Measurements from ENCODE around the gene TSC22D3.
"Not testable (repeated sequence)": the region's sequence is repeated elsewhere in the genome, so short reads cannot be mapped to it uniquely, and the experiment has no call there.

The TSC22D3 gene

GRCh38 chrX:107775734-107776511, at the start of gene TSC22D3:
Gene TSC22D3 (minus strand): TSS chrX:107775787. CDS start chrX:107775419, 368 bp downstream.
- peak; percentile 5 to 14 for DNase-seq

- DNase-seq = no peak
These were observed 47.9 kb upstream of the TSC22D3 start for GRCh38 chrX:107823456-107823855.

DNA sequence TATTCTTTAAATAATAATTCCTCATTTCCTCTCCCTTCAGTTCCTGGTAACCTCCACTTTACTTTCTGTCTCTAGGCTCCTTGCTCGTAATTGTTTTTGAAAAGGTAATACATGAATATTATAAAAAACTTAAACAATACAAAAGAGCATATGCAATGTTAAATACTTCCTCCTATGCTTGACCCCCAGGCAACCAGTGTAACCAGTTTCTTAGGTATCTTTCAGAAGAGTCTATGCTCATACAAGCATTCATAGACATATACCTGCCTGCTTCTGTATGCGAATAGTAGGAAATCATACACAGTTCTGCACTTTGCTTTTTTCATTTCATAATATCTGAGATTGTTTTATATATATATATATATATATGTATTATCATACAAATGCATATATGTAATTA, 47.5 kb upstream of the TSC22D3 start:
- no peak for DNase-seq

- DNase-seq = no peak
These were observed 43.4 kb upstream of the TSC22D3 start for GRCh38 chrX:107818900-107819521.

DNA sequence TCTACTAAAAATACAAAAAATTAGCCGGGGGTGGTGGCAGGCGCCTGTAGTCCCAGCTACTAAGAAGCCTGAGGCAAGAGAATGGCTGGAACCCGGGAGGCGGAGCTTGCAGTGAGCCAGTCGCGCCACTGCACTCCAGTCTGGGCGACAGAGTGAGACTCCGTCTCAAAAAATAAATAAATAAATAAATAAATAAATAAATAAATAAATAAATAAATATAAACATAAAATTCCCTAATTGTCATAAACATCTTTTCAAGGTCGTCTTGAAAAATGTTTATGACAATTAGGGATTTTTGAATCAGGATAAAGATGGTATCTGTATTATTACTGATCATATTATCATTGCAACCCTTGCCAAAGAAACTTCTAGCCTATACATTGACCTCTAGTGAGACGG, 34.5 kb upstream of the TSC22D3 start:
- DNase-seq = not testable (repeated sequence)

DNA sequence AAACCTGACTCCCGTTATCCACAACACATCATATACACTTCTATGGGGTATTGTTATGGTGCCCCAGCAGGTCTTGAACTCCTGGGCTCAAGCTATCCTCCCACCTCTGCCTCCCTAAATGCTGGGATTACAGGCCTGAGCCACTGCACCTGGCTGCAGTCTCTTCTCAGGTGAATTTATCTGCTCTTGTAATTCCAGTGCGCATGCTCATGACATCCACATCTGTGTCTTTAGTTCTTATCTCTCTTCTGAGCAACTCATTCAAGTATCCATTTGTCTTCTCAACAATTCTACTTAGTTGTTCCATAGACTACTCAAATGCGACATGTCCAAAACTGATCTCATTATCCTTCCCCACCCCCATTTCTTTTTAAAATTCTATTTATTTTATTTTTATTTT, 29.6 kb upstream of the TSC22D3 start:
- DNase-seq = no peak

GRCh38 chrX:107804427-107804826, 28.8 kb upstream of the TSC22D3 start:
- DNase-seq = no peak

GRCh38 chrX:107787827-107788226, 12.2 kb upstream of the TSC22D3 start:
- DNase-seq = no peak

DNA sequence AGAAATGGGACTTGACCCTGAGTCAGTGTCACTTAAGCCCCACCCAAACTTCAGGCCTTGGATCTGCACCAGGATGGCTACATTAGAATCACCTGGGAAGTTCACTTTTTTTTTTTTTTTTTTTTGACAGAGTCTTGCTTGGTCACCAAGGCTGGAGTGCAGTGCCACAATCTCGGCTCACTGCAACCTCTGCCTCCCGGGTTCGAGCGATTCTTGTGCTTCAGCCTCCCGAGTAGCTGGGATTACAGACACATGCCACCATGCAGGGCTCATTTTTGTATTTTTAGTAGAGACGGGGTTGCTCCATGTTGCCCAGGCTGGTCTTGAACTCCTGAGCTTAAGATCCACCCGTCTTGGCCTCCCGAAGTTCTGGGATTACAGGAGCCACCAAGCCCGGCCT, 4.9 kb upstream of the TSC22D3 start:
- no peak for DNase-seq

DNA sequence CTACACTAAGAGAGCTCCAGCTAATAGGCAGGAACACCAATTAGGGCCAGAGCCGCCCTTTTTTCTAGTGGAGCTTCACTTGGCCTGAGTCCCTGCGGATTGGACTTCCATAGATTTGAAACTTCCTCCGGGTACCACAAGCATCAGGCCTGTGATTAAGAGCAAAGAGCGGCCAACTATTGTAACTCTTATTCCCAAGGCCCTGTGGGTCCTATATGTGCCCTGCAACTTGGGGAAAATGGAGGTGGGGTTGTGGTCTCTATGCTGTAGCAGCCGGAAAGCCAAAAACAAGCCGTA, 1.9 kb upstream of the TSC22D3 start, which contains the start of gene NCBP2L:
Gene NCBP2L (plus strand): TSS at position 198 of the 297 bp plus-strand sequence. CDS start 16,488 bp downstream, outside the sequence.
- DNase-seq = no peak

- peak; percentile 51 to 52 for DNase-seq
These were observed 1.3 kb upstream of the TSC22D3 start for GRCh38 chrX:107776649-107777535.

DNA sequence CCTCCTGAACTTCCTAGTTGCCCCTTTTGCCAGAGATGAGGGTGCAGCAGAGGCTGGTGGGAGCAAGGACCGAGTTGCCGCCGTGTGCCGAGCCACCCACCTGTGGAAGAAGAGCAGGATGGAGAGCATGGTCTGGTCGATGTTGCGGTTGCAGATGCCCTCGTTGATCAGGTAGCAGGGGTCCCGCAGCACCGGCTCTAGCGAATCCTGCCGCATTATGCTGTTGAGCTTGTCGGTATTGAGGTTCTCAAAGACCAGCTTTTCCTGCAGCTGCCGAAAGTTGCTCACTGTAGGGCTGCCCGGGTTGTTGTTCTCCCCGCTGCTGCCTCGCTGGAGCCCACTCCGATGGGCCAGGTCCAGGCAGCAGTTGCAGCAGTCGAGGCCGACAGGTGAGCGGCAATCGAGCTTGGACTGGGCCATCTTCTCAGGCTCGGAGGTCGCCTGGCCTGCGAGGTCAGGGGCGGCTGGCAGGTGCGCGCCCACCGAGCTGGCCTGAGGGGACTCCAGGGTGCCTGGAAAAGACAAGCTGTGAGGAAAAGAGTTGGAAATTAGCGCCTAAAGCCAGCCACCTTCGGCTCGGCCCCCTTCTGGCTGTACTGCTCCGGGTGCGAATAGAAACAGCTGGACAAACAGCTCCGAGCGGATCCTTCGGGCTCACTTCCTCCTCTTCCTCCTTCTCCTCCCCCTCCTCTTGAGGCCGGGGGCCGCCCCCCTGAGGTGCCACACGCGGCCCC, 420 bp downstream of the TSC22D3 start:
- DNase-seq = no peak

- no peak for DNase-seq
These were observed 1.6 kb downstream of the TSC22D3 start for GRCh38 chrX:107773906-107774435.

DNA sequence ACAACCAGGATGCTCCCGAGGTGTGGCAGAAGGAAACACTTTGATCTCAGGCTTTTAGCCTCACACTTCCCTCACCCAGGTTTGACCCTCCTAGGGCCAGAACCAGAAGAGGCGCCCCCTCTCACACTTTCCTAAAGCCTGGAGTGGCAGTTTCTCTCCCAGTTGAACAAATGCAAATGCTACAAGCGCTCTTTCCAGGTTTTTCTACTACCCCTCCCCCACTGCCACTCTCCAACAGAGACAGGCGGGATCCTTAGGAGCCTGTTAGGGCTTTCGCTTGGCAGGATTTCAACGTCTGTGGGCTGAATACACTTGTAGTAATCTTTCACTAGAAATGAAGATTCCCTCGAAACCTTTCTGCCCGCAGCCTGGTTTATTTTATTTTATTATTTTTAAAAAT, 2.4 kb downstream of the TSC22D3 start:
- no peak for DNase-seq

GRCh38 chrX:107769581-107770317, 5.8 kb downstream of the TSC22D3 start:
- no peak for DNase-seq

DNA sequence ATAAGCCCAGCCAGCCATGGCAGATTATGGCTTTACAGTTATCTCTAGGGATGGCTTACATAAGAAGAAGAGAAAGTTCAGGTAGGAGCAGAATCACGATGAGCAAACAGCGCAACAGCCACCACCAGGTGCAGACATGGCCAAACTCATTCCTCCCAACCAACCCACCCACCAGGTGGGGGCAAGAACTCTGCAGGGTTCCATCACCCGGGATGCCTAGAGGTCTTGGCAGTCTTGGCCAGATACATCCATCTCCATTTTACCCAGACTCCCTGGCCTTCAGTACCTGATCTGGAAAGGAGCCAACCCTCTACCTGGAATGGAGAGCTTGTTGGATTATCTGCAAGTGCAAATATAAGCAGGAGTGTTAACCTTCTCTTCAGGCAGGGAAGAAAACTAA, 7.5 kb downstream of the TSC22D3 start:
- no peak for DNase-seq

DNA sequence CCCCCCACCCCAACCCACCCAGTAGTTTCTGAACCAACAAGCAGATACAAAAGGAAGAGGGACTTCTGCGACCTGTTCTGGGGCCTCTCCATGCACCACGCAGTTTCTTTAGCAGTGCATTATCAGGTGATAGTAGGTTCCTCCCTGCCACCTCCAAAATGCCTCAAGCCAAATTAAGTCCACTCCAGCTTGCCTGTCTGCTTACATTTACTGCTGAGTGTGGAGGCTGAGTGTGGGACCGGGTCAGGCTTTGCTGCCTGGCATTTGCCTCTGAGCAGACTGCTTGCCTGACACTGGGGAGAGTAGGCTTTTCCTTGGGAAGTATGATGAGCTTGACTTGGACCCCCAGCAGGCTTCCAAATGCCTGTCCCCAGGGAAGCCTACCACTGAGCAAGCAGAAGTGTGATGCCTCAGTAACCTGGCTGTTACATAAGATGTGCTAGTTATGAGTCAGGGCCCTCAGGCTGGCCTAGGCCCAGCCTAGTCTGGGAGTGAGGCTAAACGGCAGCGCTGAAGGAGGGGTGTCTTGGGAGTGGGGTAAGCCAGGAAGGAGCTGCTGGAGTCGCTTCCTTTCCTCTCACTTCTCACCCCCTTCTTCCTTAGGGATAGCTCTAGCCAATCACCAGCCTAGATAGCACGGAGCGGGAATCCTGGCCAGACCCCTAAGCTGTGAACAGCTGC, 9.0 kb downstream of the TSC22D3 start:
- DNase-seq = no peak

DNA sequence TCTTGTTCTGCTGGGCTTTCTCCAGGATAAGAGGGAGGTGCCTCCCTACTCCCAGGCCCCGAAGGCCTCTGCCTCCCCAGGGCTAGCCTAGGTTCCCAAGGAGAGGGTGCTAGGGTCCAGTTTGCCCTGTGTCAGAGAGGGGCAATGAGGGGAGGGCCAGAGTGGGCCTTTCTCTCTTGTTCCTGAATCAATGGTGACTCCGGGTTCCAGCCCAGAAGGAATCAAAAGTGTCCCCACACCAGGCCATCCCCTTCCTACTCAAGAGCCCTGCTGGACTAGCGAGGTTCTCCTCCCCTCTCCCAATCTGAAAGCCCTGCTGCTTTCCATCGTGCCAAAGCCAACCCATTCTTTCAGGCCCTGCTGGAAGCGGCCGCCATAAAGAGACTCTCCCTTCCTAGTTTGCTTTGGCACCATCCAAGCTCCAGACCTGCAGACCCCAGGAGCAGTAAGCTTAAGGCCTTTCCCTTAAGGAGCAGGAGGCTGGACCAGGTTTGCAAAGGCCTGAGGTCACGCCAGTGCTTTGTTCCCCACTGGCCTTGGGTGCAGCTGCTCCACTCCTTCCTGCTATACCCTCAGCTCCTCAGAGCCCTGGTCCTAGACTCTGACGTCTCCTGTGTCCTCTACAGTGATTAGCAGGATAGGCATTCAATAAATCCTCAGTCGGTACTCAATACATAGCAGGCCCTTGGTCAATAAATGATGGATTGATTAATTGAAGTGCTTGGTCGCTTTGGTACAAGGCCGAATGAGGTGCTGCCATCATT, 10.6 kb downstream of the TSC22D3 start:
- DNase-seq = no peak

GRCh38 chrX:107763647-107764046, 11.9 kb downstream of the TSC22D3 start:
- no peak for DNase-seq

GRCh38 chrX:107760304-107761077, 15.1 kb downstream of the TSC22D3 start:
- no peak for DNase-seq
